Suppressor macrophage treated with lipopolysaccharide for 4 hours (primary cell): ENCODE measurements around the gene NDEL1.
A peak's percentile ranks its signal among the peaks of the same experiment; 100 is the strongest.

Experiments
- DNase-seq: peaks from one replicate; pipeline ENCODE4 v3.0.0-alpha.2; 2020

NDEL1 gene

DNA sequence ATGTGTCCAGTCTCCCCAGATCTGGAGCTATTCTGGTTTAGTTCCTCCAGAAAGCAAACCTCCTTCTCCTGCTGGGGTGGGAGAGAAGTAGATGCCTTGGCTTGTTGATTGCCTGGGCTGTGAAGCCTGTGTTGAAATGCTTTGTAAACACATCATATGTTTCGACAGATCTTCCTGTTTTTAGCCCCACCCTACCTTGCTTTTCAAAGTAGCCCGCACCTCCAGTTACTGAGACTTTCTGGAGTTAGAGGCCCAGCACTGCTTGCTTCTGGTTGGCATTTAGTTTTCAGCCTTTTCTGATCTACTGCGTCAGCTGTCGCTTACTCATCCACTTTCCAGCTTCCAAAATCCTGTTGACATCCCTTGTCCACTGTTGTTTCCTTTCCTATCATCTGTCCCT, 17.9 kb upstream of the NDEL1 start:
- DNase-seq: peak; percentile 78

DNA sequence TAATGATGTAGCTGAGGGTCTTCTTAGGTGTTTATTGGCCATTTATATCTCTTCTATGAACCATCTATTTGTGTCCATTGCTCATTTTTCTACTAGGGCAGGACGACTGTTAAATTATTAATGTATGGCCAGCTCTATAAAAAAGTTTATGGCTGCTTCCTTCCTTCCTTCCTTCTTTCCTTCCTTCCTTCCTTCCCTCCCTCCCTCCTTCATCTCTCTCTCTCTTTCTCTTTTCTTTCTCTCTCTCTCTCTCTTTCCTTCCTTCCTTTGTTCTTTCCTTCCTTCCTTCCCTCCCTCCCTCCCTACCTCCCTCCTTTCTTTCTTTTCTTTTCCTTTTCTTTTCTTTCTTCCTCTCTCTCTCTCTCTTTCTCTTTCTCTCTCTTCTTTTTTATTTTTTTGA, 17.2 kb upstream of the NDEL1 start:
- no peak for DNase-seq

DNA sequence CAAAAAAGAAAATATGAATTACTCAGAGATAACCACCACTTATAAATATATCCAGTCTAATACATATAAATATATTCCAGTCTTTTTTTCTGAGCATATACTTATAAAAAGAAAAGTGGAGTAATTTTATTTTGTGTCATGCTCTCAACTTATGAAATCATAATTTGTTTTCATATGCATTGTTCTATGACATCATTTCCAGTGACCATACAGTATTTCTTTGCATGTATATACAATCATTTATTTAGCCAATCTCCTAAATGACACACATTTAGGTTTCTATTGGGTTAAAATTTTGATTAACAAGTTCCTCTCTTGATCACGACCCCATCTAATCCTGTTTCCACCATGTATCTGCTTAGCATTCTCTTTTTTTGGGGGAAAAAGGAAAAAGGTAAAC, 16.4 kb upstream of the NDEL1 start:
- DNase-seq: peak; percentile 19

DNA sequence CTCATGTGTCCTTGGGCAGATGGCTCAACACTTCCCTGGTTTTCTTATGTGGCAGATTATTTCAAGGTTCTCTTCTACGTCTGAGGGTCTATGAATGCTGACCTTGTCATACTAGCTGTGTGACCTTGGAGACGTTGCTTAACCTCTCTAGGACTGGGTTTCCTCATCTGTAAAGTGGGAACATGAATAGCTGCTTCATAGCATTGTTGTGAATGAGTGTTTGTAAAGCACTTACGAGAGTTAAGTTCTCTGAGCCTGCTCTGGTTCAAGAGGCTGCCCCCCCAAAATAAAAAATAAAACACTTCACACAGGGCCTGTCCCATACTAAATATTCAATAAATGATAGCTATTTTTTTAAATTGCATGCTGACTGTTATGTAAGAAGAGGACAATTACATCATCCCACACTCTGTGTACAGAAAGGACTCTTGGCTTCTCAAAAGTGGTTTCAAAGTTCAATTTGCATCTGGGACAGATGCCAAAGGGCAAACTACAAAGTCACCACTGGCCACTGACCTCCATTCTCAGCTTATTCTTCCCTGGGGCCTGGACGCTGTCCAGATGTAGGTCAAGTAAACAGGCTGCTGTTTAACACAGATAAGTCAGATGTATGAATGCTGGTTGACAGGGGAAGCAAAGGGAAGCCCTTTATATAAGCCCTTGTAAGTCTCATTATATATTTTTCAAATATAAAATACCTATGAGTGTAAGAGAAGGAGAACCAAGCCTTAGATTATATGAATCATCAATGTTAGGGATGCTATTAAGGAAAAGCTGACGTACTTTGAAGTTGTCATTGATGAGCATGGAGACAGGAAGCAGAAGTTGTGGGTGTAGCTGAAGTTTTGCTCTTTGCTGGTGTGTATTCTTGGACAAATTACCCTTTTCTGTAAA, 15.4 kb upstream of the NDEL1 start:
- DNase-seq: peak; percentile 86

DNA sequence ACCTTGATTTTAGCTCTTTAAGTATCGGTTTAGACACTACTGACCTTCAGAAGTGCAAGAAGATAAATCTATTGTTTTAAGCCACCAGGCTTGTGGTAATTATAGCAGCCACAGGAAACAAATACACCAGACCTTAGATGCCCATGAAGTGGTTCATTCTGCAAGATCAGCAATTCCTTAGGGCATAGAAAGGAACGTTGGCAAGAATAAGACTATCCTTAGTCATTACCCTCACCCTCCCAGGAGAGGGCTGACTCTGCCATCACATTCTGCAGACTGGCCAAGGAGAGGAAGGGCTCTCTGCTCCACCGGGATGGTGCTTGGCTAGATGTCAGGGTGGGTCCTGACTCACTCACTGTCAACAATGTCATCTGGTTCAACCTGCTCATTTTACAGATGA, 14.1 kb upstream of the NDEL1 start:
- peak; percentile 46 for DNase-seq

DNA sequence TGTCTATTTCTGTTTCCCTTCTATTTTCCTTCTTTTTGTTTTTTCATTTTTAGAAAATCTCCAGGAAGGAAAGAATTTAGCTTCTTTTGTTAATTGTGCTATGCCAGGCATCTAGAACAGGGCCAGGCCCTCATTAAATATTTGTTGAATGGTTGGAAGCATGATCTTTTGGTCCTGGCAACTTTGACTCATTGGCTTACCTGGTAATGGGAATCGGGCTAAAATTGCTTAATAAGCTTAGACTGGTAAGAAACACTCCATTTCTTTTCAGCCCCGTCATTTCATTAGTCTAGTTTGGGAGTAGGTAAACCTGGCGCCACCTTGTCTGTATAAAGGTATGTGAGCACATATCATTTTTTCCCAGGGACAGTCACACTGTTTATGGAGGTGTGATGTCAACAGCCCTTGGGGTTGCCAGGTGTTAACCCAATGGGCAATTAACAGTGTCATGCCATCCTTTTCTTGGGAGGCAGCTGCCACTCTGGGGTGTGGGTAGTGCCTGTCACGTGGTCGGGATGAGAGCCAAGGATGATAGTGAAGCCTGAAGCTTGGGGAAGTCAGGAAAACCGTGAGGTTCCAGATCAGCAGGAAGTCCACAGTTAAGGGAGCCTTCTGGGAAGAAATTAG, 9.5 kb upstream of the NDEL1 start:
- DNase-seq: no peak

DNA sequence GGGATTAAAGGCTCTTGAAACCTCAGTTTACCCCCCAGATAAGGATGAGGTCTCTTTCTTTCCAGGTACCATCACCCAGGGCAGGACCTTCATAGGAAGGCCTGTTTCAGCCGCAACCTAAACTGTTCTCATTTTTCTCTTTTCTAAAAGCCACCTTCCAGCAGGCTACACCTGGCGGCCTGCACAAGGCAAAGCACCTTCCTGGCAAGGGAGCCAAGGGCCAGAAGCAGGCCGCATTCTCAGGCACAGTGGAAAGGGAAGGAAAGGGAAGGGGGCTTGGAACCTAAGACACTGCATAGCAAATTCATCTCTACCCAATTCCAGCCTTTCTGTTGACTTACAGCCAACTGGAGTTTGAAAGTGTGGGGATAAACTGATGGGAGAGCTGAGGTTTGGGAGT, 8.9 kb upstream of the NDEL1 start:
- no peak for DNase-seq

DNA sequence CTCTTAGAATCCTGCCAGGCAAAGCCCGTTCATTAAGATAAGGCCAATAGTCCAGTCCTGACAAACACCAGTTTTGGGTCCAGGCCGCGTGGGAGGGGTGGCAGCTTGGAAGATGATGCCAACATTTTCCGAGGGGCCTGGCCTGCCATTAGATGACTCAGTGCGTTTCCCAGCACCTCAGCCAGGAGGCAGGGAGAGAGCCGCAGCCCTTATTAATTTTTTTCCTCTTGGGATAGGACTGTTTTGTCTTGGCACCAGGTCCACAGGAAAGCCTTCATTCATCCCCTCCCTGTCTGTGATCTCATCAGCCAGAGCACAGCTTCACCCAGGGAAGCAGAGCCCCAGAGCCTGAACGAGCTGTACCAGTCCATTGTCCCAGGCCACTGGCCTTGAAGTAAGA, 4.7 kb upstream of the NDEL1 start:
- no peak for DNase-seq

DNA sequence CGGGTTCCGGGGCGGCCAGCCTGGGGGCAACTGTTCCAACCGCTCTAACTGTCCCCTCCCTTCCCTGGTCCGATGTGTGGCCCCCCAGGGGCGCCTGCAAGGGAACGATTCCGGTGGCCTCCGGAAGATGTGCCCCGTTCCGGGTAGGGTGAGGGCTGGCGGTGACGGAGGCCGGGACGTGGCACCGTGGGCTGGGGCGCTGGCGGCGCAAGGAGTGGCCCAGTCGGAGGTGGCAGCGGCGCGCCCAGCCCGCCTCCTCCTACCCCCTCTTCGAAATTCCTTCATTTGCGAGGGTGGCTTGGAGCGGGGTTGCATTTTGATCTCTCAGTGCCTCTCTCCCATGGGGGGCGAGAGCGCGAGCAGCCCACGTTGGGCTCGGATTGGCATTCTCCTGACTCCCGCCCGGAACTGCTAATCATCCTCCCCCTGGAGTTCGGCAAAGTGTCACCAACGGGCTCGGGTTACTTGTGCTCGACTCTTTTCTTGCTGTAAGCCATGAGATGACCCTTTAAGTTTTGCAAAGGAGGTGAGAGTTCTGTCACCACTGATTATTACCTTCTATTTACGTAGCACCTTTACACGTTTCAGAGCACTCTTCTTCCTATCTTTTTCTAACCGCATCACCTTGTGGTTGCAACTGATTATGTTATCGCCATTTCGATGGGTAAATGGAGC, 622 bp downstream of the NDEL1 start:
- peak; percentile 73 for DNase-seq

DNA sequence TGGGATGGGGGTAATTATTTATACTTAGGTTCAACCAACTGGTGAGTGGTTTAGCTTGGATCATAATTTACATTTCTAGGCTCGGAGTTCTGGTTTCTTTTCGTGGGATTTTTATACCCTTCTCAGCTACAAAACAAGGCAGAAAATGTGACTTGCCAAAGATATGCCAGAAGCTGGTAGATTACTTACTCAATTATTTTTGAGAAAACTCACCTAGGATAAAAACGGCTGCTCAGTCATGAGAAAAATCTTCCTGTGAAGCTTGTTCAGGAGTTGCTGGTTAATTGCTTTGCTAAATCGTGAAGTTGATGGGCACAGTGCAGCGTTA, 1.1 kb downstream of the NDEL1 start:
- DNase-seq: peak; percentile 6

DNA sequence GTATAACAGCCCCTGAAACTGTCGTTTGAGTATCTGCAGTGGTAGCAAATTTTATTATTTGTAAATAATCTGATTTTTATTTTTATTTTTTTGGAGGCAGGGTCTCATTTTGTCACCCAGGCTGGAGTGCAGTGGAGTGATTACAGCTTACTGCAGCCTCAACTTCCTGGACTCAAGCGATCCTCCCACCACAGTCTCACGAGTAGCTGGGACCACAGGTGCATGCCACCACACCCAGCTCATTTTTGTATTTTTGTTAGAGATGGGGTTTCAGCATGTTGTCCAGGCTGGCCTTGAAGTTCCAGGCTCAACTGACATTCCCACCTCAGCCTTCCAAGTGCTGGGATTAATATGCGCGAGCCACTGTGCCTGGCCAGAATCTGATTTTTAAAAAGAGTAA, 2.8 kb downstream of the NDEL1 start:
- no peak for DNase-seq

DNA sequence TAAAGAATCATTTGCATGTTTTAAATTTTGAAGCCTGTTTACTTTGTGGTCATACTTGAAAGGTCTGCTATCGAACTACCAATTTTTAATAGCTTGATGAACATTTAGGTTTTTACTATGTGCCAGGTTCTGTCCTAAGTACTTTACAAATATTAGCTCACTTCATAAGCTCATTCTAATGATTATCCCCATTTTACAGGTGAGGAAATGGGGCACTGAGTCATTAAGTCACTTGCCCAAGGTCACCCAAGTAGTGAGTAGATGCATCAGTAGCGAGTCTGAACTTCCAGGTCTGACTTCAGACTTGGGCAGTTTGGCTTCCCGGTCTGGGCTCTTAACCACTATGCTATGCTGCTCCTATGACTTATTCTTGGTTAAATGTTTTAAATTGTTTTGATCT, 4.0 kb downstream of the NDEL1 start:
- no peak for DNase-seq

DNA sequence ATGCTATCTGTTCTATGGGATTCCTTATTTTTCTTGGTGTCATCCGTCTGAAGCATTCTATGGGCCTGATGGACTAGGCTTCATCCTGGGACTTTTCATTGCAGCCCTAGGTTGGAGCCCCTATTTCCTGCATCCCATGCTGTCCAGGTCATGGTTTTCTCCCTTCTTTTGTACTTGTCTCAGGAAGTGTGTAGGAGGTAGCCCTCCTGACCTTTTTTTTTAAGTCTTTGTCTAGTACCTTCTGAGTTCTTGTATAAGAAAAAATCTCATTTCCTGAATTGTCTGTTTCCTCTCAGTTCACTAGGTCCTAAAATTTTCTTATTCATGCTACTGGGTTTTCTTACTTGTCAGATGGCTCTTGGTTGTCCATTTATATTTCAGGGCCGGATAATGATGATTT, 6.0 kb downstream of the NDEL1 start:
- no peak for DNase-seq

DNA sequence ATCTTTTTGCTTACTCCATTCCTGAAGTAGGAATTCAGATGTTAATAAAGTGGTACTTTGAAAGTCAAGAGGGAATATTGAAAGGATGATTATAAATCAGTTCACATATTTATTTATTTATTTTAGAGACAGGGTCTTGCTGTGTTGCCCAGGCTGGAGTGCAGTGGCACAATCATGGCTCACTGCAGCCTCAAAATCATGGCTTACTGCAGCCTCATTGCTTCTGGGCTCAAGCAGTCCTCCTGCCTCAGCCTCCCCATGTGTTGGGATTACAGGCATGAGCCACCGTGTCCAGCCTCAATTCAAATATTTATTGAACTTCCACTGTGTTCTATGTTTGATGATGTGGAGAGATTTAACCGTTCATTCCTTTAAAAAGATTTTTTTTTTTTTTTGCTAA, 6.6 kb downstream of the NDEL1 start:
- DNase-seq: no peak

DNA sequence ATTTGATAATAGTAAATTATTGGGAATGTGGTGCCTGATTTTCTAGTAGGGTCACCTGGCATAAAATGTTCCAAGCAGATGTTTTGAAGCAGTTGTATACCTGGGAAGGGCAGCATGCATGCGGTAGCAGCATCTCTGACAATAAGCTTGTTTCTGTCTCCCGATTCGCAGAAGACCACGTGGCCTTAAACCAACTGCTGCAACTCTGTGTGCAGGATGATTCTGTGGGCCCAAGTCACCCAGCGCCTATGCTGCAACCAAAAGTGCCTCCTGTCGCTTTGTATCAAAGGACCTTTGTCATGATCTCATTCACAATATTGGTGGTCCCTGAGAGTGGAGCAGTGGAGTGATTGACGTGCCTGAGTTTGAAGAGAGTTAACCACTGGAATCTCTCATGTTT, 8.1 kb downstream of the NDEL1 start:
- DNase-seq: no peak

DNA sequence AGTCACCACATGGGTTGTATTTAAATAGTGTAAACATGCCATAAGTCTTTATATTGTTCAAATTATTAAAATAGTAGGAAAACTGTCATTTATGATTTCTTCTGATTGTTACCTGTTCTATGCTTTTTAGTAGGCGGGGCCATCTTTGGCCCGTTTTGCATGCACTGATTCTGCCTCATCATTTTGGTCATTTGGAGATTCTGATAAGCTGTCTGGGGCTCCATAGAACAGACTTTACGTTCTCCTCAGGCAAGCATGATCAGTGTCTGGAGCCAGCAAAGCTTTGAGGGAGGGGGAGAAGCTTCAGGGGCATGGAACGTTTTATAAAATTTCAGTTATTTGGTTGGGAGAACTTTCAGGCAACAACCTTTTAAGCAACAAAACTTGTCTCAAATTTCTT, 8.8 kb downstream of the NDEL1 start:
- no peak for DNase-seq

DNA sequence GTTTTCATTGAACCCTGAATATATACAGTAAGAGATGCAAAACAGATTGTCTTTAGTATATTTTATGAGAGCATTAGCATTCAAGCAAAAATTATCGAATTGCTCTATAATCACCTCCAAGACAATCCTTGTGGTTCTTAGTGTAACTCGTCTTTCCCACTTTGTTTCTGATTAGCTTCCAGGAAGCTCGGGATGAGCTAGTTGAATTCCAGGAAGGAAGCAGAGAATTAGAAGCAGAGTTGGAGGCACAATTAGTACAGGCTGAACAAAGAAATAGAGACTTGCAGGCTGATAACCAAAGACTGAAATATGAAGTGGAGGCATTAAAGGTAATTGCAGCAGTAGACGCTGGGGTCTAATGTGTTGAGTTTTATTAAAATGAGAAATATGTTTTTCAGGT, 9.9 kb downstream of the NDEL1 start:
- DNase-seq: no peak

DNA sequence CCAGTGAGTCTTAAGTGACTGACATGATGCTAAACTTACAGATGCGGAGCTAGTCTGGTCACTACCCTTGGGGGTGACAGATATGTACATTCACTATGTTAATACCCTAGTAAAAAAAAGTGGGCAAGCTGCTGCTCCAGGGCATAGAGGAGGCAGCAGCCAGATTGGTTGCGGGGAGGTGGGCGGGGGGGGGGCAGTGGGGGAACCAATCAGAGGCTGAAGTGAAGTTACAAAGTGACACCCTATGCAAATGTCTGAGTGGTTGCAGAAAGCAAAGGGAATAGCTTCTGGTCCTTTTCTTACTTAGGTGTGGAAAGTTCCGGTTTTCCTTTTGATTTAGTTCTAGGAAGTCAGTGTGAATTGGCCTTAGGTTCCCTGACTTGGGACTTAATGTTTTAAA, 12.1 kb downstream of the NDEL1 start:
- DNase-seq: no peak

DNA sequence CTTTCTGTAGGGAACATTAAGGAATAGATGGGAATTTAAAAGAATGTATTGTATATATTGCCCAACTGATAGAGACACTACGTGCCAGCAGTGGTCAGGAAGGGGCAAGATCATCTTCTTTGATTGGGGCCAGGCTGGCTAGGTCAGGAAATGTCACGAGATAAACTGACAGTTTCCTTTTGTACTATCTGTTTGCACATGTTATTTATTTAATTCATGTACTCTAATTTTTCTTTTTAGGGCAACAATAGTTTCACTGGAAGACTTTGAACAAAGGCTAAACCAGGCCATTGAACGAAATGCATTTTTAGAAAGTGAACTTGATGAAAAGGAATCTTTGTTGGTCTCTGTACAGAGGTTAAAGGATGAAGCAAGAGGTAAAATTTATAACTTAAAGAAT, 12.6 kb downstream of the NDEL1 start:
- no peak for DNase-seq

DNA sequence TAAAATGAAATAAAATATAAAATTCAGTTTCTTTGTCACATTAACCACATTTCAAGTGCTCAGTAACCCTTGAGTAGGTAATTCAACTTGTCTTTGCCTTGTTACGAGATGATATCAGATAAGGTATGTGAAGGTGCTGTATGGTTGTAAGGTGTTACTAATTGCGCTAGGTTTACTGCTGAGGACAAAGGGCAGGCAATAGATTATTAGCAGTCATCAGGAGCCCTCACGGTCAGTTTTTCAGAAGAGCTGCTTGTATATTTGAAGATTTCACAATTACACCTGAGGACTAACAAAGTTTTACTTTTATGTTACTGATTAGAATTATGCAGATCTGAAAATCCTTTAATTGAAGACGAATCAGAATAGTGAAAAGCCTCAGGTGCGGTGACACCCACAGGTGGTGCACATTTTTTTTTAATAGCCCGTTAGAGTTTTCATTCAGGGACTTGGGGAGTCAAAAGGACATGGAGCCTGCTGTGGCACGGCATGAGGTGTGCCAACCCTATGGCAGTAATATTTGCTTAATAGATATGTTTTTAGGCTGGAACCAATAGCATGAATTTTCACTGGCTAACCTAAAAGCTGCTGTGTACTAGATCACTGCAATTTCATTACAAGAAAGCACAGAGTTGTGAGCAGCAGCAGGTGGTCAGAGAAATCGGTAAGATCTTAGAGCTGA, 16.4 kb downstream of the NDEL1 start:
- no peak for DNase-seq

DNA sequence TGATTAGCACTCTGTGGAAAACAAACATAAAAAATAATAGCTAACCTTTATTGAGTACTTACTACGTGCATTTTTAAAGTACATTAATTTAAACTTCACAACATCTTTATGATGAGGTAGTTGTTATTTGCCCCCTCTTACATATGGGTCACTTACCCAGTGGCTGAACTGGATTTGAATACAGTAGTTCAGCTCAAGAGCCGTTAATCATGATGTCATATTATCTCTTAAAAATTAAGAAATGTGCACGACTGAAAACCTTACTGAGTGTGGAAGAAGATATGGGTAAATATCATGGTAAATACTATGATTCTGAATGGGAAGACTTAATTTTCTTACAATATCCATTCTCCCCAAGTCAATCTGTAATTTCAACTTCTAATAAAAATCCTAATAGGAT, 17.6 kb downstream of the NDEL1 start:
- no peak for DNase-seq

DNA sequence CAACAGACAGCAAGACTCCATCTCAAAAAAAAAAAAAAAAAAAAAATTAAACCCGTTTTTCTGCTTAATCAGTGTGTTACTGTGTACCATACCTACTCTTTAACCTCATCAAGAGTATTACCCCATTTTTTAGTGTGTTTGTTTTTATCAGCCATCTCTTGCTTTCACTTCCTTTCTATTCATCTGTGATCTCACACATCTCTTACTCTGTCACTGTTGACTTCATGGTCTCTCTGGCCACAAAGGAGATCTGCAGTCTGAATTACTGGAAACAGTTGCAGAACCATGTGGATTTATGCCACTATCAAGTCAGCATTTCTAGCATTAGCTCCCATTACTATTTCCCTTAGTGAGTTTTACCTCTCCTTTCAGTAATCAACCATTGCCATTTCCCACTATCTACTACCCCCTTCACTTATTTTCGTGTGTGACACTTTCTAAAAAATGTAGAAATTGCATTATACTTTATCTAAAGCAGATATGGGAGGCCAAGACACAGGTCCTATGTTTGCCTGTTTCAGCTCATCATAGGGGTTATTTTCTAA, 20.1 kb downstream of the NDEL1 start:
- DNase-seq: peak; percentile 40

DNA sequence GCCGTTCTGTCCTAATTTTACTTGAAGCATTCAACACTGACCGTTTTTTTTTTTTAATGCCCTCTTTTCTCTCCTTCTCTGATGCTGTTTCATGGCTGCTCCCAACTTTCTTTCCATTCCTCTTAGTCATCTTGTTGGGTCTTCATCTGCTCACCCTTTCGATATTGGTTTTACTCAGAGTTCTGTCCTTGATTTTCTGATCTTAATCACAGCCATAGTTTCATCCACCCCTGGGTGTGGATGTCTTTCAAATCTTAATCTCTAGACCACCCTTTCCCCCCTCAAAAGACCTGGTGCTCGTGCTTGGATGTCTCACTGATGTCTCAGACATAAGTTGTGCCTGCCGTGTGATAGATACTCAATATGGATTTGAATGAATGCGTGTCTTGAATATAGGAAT, 22.4 kb downstream of the NDEL1 start:
- DNase-seq: no peak
